Upper lobe of right lung (tissue), 1 donor: Measurements from ENCODE around the gene ABHD15. TPM values are rescaled to one million over a fixed set of nuclear protein-coding genes. Genes with fewer than 3 reads are reported as not detected.

Source experiments
- ATAC-seq: fragments of 200-7000 bp; cut with Tn5 transposase; one replicate; pipeline ENCODE4 v1.9.1; 2020; ENCODE audit warnings: mild to moderate bottlenecking, moderate library complexity
- DNase-seq: peaks from one replicate; pipeline ENCODE4 v3.0.0-alpha.2; 2020
- H3K27ac ChIP-seq: fragments of 200-600 bp; one replicate; pipeline ENCODE4 v1.8.0; 2022
- H3K27me3 ChIP-seq: fragments of 200-600 bp; one replicate; pipeline ENCODE4 v1.8.0; 2022; ENCODE audit warnings: mild to moderate bottlenecking
- H3K36me3 ChIP-seq: fragments of 200-600 bp; one replicate; pipeline ENCODE4 v1.8.0; 2022
- H3K4me1 ChIP-seq: fragments of 200-600 bp; one replicate; pipeline ENCODE4 v1.8.0; 2022
- H3K4me3 ChIP-seq: fragments of 200-600 bp; one replicate; pipeline ENCODE4 v1.8.0; 2022; ENCODE audit warnings: mild to moderate bottlenecking
- H3K9me3 ChIP-seq: fragments of 200-600 bp; one replicate; pipeline ENCODE4 v1.8.0; 2022
- CTCF ChIP-seq: fragments of 200-600 bp; IDR thresholded peaks from one replicate; pipeline ENCODE4 v1.8.0; 2022; ENCODE audit warnings: antibody characterized with exemption
- intact Hi-C: fragments of 100-400 bp; cut with DNase I; formaldehyde crosslinking; loops from one replicate; pipeline ENCODE4 v1.11.0; 2022
- total RNA-seq: library from RNA; stranded (reverse); fragmentation: NEBNext Ultra II Directional; extraction: Animal tissue kit (Norgen Biotek cat#: 25700); gene quantifications from one replicate; pipeline ENCODE4 v1.2.1, GENCODE V29; 2021
- donor health status: DM: no; HTN: yes; CAD: no; lungs with severe emphysema.

ABHD15 gene
- total RNA-seq, 1 donor from 2014 or later: 10.9 TPM

DNA sequence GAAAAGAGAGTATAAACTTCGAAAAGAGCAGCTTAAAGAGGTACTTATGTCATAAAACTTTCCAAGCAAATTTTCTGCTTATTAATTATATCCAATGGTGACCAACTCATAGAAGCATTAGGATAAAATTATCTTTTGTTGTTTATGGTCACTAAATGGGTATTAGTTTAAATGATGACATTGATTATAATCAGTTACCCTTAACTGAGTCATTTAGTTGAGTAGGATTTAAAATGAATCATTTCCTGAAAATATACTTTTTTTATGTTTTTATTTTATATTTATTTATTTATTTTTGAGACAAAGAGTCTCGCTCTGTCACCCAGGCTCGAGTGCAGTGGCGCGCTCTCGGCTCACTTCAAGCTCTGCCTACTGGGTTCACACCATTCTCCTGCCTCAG, 55.9 kb downstream of the ABHD15 start:
- H3K27ac ChIP-seq: no peak overlapping the region
- DNase-seq (no peak), ATAC-seq (no peak)
- no peak overlapping the region for H3K4me3 ChIP-seq
- no peaks in the 10 kb centered on the region for H3K4me1 ChIP-seq
- no peak for TF ChIP-seq CTCF
- H3K36me3 ChIP-seq: peaks cover 77% of the 10 kb centered on the region
- no peaks in the 10 kb centered on the region for H3K27me3 ChIP-seq
- no peaks in the 10 kb centered on the region for H3K9me3 ChIP-seq
- intact Hi-C loops: no loop called here

Other genes with a start within 250 kb of the ABHD15 start
- gene TAOK1, start 176.7 kb downstream of the ABHD15 start, total RNA-seq: 60.2 TPM
- 51.9 TPM for gene TP53I13, start 1.7 kb upstream of the ABHD15 start, total RNA-seq
- gene GIT1, start 22.6 kb upstream of the ABHD15 start, total RNA-seq: 64.8 TPM
- 6.8 TPM for gene ANKRD13B, start 26.1 kb upstream of the ABHD15 start, total RNA-seq
- gene CORO6, start 55.9 kb upstream of the ABHD15 start, total RNA-seq: 7.7 TPM